Lower leg skin (tissue), 4 donors: ENCODE measurements around the gene SETX. TPM values are rescaled to one million over a fixed set of nuclear protein-coding genes. Genes with fewer than 3 reads are reported as not detected.

Experiments used
- DNase-seq, 2 donors: peaks; one replicate each; pipeline ENCODE4 v3.0.0-alpha.2; 2019; ENCODE audit warnings: low spot score in 2 of 2
- H3K4me3 ChIP-seq: fragments of 200-600 bp; sonication (generic); 2 replicates; pipeline ENCODE4 v1.5.1; 2017; ENCODE audit warnings: mild to moderate bottlenecking, low read depth; ENCODE audit not compliant: poor library complexity, severe bottlenecking
- CTCF ChIP-seq, 3 donors: fragments of 450-650 bp; IDR thresholded peaks; one replicate each; pipeline ENCODE4 v1.5.1; 2016; ENCODE audit warnings: antibody characterized with exemption in 3 of 3, mild to moderate bottlenecking in 3 of 3, moderate library complexity in 2 of 3
- POLR2A ChIP-seq, 2 donors: fragments of 450-650 bp; IDR thresholded peaks; one replicate each; pipeline ENCODE4 v1.6.1; 2016 to 2017; ENCODE audit warnings: antibody characterized with exemption in 2 of 2, mild to moderate bottlenecking in 1 of 2, moderate library complexity in 1 of 2
- WGBS, 2 donors: methylation state at CpG; one replicate each; pipeline ENCODE4 v1.1.5; 2018; 5-methylcytosine and 5-hydroxymethylcytosine counted together
- intact Hi-C: fragments of 100-400 bp; cut with DNase I; formaldehyde crosslinking; loops from one replicate; pipeline ENCODE4 v1.15.0; 2023; ENCODE audit warnings: low total_unique reads
- total RNA-seq, 4 donors: library from RNA; depleted of rRNA; stranded (reverse); fragments of >200 nt; gene quantifications; one replicate each; pipeline ENCODE4 v1.1.0, GENCODE V29; 2016

The SETX gene
- total RNA-seq, 4 donors from 2014 or later: 32.8 to 38.7 (median 35.9) TPM

GRCh38 chr9:132236662-132237311 is 118.0 kb downstream of the SETX start:
- WGBS, 2 donors: 33 to 35% methylated on average over 18 of the region's 18 CpGs
- intact Hi-C loops: loop anchor here (5.0 kb wide), 1 partner anchor 474 kb away; no protein-coding TSS in a partner anchor

GRCh38 chr9:132235894-132236661 is 118.7 kb downstream of the SETX start:
- 30 to 33% methylated on average over 19 of the region's 19 CpGs for WGBS, 2 donors
- DNase-seq: peak; percentile 58 to 94
- no peak overlapping the region for H3K4me3 ChIP-seq
- TF ChIP-seq POLR2A (IDR thresholded peaks at IDR 0.05): no peak
- intact Hi-C loops: loop anchor here (5.0 kb wide), 1 partner anchor 474 kb away; no protein-coding TSS in a partner anchor

More at GRCh38 chr9:132236662-132237311, 118.0 kb downstream of the SETX start:
- no peak for TF ChIP-seq CTCF (IDR thresholded peaks at IDR 0.05)
- no peak for TF ChIP-seq POLR2A (IDR thresholded peaks at IDR 0.05)
- DNase-seq: no peak
- H3K4me3 ChIP-seq: no peak overlapping the region

- no peak overlapping the region for H3K4me3 ChIP-seq
- intact Hi-C loops: loop anchor here (5.0 kb wide), 1 partner anchor 473 kb away; no protein-coding TSS in a partner anchor
- no peak for DNase-seq
- TF ChIP-seq CTCF (IDR thresholded peaks at IDR 0.05) (no peak), POLR2A (IDR thresholded peaks at IDR 0.05) (no peak)
- WGBS, 2 donors: 78 to 83% methylated on average over 9 of the region's 9 CpGs
Observed at GRCh38 chr9:132235125-132235524, 119.7 kb downstream of the SETX start.

GRCh38 chr9:132234535-132234934 is 120.3 kb downstream of the SETX start:
- intact Hi-C loops: no loop called here
- WGBS, 2 donors: 45 to 56% methylated on average over 10 to 12 of the region's 12 CpGs
- H3K4me3 ChIP-seq: no peak overlapping the region
- TF ChIP-seq CTCF (IDR thresholded peaks at IDR 0.05) (no peak), POLR2A (IDR thresholded peaks at IDR 0.05) (no peak)
- DNase-seq: no peak

- WGBS, 2 donors: 48 to 58% methylated on average over 3 of the region's 3 CpGs
- H3K4me3 ChIP-seq: no peak overlapping the region
- DNase-seq: no peak
- TF ChIP-seq CTCF (IDR thresholded peaks at IDR 0.05): no peak
- TF ChIP-seq POLR2A (IDR thresholded peaks at IDR 0.05): no peak
- intact Hi-C loops: no loop called here
Observed at GRCh38 chr9:132233138-132233537, 121.6 kb downstream of the SETX start.

GRCh38 chr9:132232522-132232921 is 122.3 kb downstream of the SETX start:
- TF ChIP-seq CTCF (IDR thresholded peaks at IDR 0.05) (no peak), POLR2A (IDR thresholded peaks at IDR 0.05) (no peak)

More at GRCh38 chr9:132232522-132232921, 122.3 kb downstream of the SETX start:
- DNase-seq: no peak
- intact Hi-C loops: no loop called here
- H3K4me3 ChIP-seq: no peak overlapping the region
- 73 to 89% methylated on average over 3 of the region's 3 CpGs for WGBS, 2 donors
